Hindlimb muscle (tissue), 1 donor: Measurements from ENCODE around the gene EXT2. TPM values are rescaled to one million over a fixed set of nuclear protein-coding genes. Genes with fewer than 3 reads are reported as not detected.
A peak's percentile ranks its signal among the peaks of the same experiment; 100 is the strongest.

Experiments used
- DNase-seq: peaks from one replicate; pipeline ENCODE4 v3.0.0-alpha.2; 2013
- polyA plus RNA-seq: library from polyadenylated mRNA; unstranded; fragments of 120-200 nt; gene quantifications from one replicate; pipeline ENCODE4 v1.2.1, GENCODE V29; 2013; ENCODE audit not compliant: insufficient read length

The EXT2 gene
- polyA plus RNA-seq, 1 donor: 50.3 TPM

- DNase-seq: no peak
These were observed 7.1 kb upstream of the EXT2 start for GRCh38 chr11:44088377-44088776.

- DNase-seq: no peak
These were observed 6.6 kb upstream of the EXT2 start for GRCh38 chr11:44088871-44089270.

GRCh38 chr11:44090539-44090938, 4.9 kb upstream of the EXT2 start:
- no peak for DNase-seq

GRCh38 chr11:44094260-44094868, 1.1 kb upstream of the EXT2 start:
- peak; percentile 82 for DNase-seq

- DNase-seq: no peak
These were observed 1.1 kb downstream of the EXT2 start for GRCh38 chr11:44096360-44097185.

- DNase-seq: no peak
These were observed 2.3 kb downstream of the EXT2 start for GRCh38 chr11:44097821-44098220.

GRCh38 chr11:44101098-44101497, 5.6 kb downstream of the EXT2 start:
- no peak for DNase-seq

- DNase-seq: no peak
These were observed 9.2 kb downstream of the EXT2 start for GRCh38 chr11:44104481-44105294.

- no peak for DNase-seq
These were observed 12.8 kb downstream of the EXT2 start for GRCh38 chr11:44108260-44108659.

- DNase-seq: peak; percentile 63
These were observed 14.8 kb downstream of the EXT2 start for GRCh38 chr11:44110231-44110679.

- DNase-seq: peak; percentile 64
These were observed 16.8 kb downstream of the EXT2 start for GRCh38 chr11:44112091-44112821.

GRCh38 chr11:44113018-44113417, 17.5 kb downstream of the EXT2 start:
- DNase-seq: no peak

GRCh38 chr11:44113572-44113971, 18.1 kb downstream of the EXT2 start:
- no peak for DNase-seq

- DNase-seq: no peak
These were observed 20.9 kb downstream of the EXT2 start for GRCh38 chr11:44116234-44116830.

- DNase-seq: no peak
These were observed 24.7 kb downstream of the EXT2 start for GRCh38 chr11:44120169-44120568.

- no peak for DNase-seq
These were observed 30.1 kb downstream of the EXT2 start for GRCh38 chr11:44125598-44125997.

- DNase-seq: no peak
These were observed 30.8 kb downstream of the EXT2 start for GRCh38 chr11:44126304-44126703.

GRCh38 chr11:44127130-44127529, 31.7 kb downstream of the EXT2 start:
- DNase-seq: no peak

GRCh38 chr11:44128729-44129128, 33.3 kb downstream of the EXT2 start:
- DNase-seq: no peak

- no peak for DNase-seq
These were observed 35.3 kb downstream of the EXT2 start for GRCh38 chr11:44130751-44131150.

- DNase-seq: peak; percentile 44
These were observed 38.0 kb downstream of the EXT2 start for GRCh38 chr11:44133335-44133946.

- DNase-seq: no peak
These were observed 39.1 kb downstream of the EXT2 start for GRCh38 chr11:44134625-44135024.
